ENCODE results near the gene ELMO1.

The ELMO1 gene

DNA sequence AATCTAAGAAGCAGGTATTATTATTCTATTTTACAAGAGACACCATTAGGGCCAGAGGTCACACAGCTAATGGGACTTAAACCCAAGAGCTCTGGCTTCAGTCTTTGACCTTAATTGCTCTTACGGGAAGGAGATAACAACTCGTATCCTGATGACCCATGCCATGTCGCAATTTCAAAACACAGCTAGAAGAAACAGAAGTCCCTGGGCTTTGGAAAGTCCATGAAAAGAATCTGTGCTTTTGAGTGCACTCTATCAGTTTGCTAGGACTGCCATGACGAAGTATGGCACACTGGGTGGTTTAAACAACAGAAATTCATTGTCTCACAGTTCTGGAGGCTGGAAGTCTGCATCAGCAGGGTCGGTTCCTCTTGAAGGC lies 476.5 kb downstream of the ELMO1 start:
- DNase-seq (ENCODE audit: low spot score), result no peak

- DNase-seq (ENCODE audit: low spot score), result no peak
These were observed 477.0 kb downstream of the ELMO1 start for GRCh38 chr7:36971515-36972139.

GRCh38 chr7:36970551-36971514 lies 477.8 kb downstream of the ELMO1 start:
- no peak for DNase-seq (ENCODE audit: low spot score)

GRCh38 chr7:36969376-36969775 lies 479.3 kb downstream of the ELMO1 start:
- no peak for DNase-seq (ENCODE audit: low spot score)

DNA sequence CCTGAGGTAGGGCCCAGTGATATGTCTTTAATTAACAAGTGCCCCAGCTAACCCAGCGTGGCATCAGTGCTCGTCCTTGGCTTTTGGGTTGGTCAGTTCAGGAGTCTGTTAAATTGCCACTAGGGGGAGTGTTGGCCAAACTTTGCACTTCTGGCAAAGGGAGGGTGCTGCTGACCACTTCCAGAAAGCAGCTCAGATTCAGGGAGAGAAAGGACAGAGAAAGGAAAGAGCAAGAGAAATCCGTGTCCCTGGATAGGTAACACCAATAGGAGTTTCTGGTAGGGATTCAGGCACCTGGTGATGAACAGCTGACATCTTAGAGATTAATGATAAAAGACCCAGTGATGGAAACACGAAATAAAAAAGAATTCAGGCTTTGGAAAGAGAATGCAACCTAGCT lies 481.3 kb downstream of the ELMO1 start:
- peak; percentile 75 for DNase-seq (ENCODE audit: low spot score)

DNA sequence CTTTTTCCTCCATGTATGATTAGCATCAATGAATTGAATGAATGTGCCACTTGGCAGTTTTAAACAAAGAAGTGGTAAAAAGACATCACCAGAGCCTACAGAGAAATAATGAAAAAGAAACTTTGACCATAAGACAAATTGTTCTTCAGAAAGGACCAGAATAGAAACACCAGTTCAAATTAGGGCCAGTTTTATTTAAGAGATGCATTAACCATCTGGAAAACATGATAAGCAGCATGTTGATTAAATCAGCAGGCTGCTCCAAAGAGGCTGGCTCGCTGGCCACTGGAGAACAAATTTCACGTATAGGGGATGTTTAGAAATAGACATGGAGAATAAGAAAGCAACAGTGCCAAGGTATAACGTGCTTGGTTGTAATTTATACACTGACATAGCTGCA lies 482.0 kb downstream of the ELMO1 start:
- no peak for DNase-seq (ENCODE audit: low spot score)

- DNase-seq (ENCODE audit: low spot score), result no peak
These were observed 482.6 kb downstream of the ELMO1 start for GRCh38 chr7:36966039-36966438.

- DNase-seq (ENCODE audit: low spot score), result no peak
These were observed 483.0 kb downstream of the ELMO1 start for GRCh38 chr7:36965625-36966024.

GRCh38 chr7:36964297-36964696 lies 484.4 kb downstream of the ELMO1 start:
- no peak for DNase-seq (ENCODE audit: low spot score)

- DNase-seq (ENCODE audit: low spot score), result no peak
These were observed 486.3 kb downstream of the ELMO1 start for GRCh38 chr7:36962367-36962766.

DNA sequence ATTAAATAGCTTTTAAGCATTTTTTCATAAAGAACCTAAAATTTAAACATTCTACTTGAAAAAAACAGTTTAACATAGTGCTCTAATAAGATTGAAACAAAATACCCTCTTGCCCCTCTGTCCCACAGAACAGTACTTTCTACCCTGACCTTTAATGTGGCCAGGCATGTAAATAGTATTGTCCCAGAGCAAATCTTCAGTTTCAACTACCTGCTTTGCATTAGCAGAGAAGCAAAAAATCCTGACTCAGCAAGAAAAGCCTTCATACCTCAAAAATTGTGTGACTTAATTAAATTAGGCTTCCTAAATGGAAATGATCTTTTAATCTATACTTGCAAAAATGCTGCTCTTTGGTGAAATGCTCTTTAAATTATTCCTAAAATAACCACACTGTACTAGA lies 487.0 kb downstream of the ELMO1 start:
- DNase-seq (ENCODE audit: low spot score), result no peak

DNA sequence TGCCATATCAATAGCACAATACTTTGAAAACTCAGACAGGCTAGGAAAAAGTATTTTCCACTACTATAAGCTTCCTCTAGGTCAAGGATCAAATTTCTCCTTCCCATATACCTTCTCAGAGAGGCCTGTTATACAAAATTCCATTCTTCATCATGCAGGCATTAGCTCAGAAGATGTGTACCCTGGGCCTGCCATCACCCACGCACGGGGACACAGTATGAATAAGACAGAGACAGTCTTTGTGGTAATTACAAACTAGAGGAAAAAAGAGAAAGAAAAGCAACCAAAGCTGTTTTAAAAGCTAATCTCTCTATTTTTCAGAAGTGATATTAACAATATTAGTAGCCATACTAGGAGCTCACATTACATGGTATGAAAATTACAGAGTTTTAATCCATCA lies 487.6 kb downstream of the ELMO1 start:
- no peak for DNase-seq (ENCODE audit: low spot score)

DNA sequence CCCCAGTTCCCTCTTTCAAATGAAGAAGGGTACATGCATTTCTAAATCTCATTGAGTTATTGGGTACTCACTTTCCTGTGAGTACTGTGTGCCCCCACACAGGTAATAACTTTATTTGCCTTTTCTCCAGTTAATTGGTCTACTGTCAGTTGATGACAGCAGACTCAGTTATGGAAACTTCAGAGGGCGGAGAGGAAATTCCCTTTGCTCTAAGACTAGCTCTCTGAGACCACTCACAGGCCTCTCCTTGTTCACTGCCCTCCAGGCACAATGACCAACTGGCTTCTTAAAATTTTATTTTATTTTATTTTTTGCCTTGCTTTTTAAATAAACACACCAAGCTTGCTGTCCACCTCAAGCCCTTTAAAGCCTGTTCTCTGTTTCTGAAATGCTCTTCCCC lies 488.6 kb downstream of the ELMO1 start:
- DNase-seq (ENCODE audit: low spot score), result no peak

- DNase-seq (ENCODE audit: low spot score), result no peak
These were observed 490.4 kb downstream of the ELMO1 start for GRCh38 chr7:36958111-36958733.

DNA sequence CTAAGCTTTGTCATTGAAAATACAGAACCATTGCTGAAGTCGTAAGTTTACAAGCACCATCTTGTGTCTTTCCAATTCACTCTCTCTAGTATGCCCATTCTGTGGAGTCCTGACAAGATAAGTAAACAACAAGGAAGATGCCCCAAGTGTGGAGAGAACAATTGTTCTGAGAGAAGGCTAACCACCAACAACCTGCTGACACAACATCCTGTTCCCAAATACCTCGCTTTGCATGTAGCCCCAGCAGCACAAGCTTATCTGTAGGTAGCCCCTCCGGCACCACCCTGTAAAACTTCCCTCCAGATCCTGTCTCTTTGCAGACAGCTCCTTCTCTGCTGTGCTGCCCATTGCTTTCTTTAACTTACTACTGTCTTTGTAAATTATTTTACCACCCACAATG lies 491.0 kb downstream of the ELMO1 start:
- no peak for DNase-seq (ENCODE audit: low spot score)

DNA sequence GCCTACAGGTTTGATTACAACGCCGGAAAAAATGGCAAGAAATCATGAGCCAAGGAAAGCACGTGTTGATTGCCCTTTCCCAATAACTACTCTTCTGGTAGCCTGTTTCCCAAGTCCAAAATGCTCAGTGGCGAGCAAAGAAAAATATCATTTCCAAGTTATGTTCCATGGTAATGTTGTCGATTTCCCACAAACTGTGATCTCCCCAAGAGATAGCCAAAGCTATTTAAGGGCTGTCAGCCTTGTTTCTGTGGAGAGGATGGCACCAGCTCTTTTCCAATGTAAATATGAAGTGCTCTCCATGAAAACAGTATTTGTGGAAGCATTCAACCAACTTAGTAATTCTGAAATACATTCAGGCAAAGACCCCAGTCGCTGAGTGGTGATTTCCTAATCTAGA lies 491.9 kb downstream of the ELMO1 start:
- no peak for DNase-seq (ENCODE audit: low spot score)

DNA sequence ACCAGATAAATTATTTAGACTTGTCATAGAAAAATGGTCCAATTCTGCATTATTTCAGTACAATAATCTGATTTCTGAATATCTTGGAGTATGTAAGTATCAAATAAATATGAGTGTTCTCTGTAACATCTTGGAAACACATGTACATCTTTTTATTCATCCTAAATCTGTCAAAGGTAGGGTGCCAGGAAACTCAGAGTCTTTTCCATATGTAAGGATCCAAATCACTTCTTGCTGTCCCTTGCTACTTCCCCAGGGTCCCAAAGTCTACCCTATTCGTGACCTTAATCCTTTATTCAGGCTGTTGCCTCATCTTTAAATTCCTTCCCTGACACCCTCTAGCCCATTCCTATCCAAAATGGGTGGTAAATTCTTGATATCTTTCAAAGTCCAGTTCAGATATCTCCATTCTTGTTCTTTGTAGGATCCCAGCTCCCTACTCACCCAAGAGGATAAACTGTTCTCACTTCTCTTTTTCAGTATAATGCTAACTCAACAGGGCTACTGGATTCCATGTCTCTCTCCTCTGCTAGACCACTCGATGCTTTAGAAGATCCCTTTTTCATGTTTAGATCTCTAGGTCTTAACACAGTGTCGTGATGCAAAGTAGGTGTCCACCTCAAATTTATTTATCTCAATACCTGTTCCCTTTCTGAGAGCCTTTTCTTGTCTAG lies 493.1 kb downstream of the ELMO1 start:
- no peak for DNase-seq (ENCODE audit: low spot score)

- no peak for DNase-seq (ENCODE audit: low spot score)
These were observed 497.4 kb downstream of the ELMO1 start for GRCh38 chr7:36951257-36951697.

DNA sequence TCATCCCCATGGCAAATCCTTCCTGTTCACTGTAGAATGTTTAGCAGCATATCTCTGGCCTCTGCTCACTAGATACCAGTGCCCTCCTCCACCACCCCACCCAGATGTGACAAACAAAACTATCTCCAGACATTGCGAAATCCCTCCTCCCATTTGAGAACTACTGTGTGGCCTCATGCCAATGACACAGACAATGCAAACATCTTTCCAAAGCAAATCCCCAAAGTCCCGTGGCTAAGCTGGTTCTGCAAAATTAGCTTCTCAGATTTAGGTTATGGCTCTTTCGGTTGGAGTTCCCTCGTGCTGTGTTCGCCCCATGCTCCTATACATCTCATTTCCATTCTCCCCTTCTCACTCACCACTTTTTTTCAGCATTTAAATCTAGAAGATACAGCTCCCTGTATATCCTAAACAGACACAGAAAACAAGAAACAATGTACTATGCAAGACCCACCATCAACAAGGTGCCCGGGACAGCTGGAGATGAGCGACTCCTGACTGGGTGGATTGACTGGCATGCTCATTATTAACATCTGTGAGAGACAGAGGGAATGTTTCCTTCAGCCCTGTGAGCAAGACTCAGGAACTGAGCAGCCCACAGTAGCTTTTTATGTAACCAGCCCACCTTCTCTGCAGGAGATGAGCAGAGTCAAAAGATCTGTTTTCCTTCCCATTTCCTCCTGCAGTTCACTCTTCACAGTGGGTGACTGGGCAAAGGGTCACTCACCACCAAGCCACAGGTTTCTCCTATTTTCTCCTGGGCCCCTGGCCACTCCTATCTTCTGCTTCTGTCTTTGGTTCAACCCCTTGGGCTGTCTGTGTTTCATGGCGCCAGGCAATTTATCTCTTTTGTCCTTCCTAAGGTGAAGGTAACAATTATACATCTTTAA lies 498.7 kb downstream of the ELMO1 start:
- no peak for DNase-seq (ENCODE audit: low spot score)

- no peak for DNase-seq (ENCODE audit: low spot score)
These were observed 502.3 kb downstream of the ELMO1 start for GRCh38 chr7:36946401-36946739.

GRCh38 chr7:36945612-36946400 lies 502.9 kb downstream of the ELMO1 start:
- DNase-seq (ENCODE audit: low spot score), result no peak

Measured in RKO (cell line).